Keratinocyte (primary cell): ENCODE measurements around the gene ATL1. TPM values are rescaled to one million over a fixed set of nuclear protein-coding genes. Genes with fewer than 3 reads are reported as not detected.

ENCODE experiments used
- DNase-seq: peaks from one replicate; pipeline ENCODE4 v3.0.0-alpha.2; 2011; ENCODE audit warnings: low read depth, missing footprints, low spot score
- FAIRE-seq: peaks from 2 replicates; lab custom pipeline; 2011; peaks lifted over from hg19 to GRCh38; lab: Jason Lieb, UNC
- H2AFZ ChIP-seq: 2 replicates; pipeline ENCODE4 v1.6.0; 2012; ENCODE audit warnings: low read length, control low read depth, inconsistent platforms; ENCODE audit not compliant: control insufficient read depth
- H3K27ac ChIP-seq: 2 replicates; pipeline ENCODE4 v1.5.1; 2011; ENCODE audit warnings: low read length; ENCODE audit not compliant: control insufficient read depth, insufficient read depth
- H3K27me3 ChIP-seq: 3 replicates; pipeline ENCODE4 v1.6.0; 2011; ENCODE audit warnings: low read length; ENCODE audit not compliant: control insufficient read depth, insufficient read depth; ENCODE audit errors: extremely low read depth
- H3K36me3 ChIP-seq, 2 experiments: 2 replicates in 1 of 2; 3 replicates in 1 of 2; pipeline ENCODE4 v1.5.1; 2011; ENCODE audit warnings: low read length in 2 of 2, mild to moderate bottlenecking in 1 of 2; ENCODE audit not compliant: control insufficient read depth in 2 of 2, insufficient read depth in 2 of 2; ENCODE audit errors: extremely low read depth in 1 of 2
- H3K4me1 ChIP-seq: 3 replicates; pipeline ENCODE4 v1.5.1; 2011; ENCODE audit warnings: low read length; ENCODE audit not compliant: control insufficient read depth, insufficient read depth; ENCODE audit errors: extremely low read depth
- H3K4me2 ChIP-seq: 3 replicates; pipeline ENCODE4 v1.6.0; 2011; ENCODE audit warnings: low read depth, low read length; ENCODE audit not compliant: control insufficient read depth, insufficient read depth; ENCODE audit errors: extremely low read depth
- H3K4me3 ChIP-seq, 3 experiments: fragments of 200-600 bp in 1 of 3; sonication (generic) in 1 of 3; 2 replicates in 2 of 3; 3 replicates in 1 of 3; pipeline ENCODE4 v1.5.1; 2011 to 2016; ENCODE audit warnings: low read length in 3 of 3, mild to moderate bottlenecking in 3 of 3, control low read depth in 2 of 3, inconsistent platforms in 1 of 3, low read depth in 1 of 3, mixed read lengths in 1 of 3, mixed run types in 1 of 3, moderate library complexity in 1 of 3; ENCODE audit not compliant: control insufficient read depth in 2 of 3, insufficient read depth in 2 of 3; ENCODE audit errors: extremely low read depth in 1 of 3
- H3K79me2 ChIP-seq: 2 replicates; pipeline ENCODE4 v1.6.0; 2012; ENCODE audit warnings: low read length; ENCODE audit not compliant: control insufficient read depth, insufficient read depth
- H3K9ac ChIP-seq: 3 replicates; pipeline ENCODE4 v1.6.0; 2011; ENCODE audit warnings: low read length; ENCODE audit not compliant: control insufficient read depth, insufficient read depth; ENCODE audit errors: extremely low read depth
- H3K9me1 ChIP-seq: 3 replicates; pipeline ENCODE4 v1.6.0; 2011; ENCODE audit warnings: low read length; ENCODE audit not compliant: control insufficient read depth, insufficient read depth; ENCODE audit errors: extremely low read depth
- H3K9me3 ChIP-seq: 2 replicates; pipeline ENCODE4 v1.5.1; 2012; ENCODE audit warnings: low read depth, low read length; ENCODE audit not compliant: control insufficient read depth
- H4K20me1 ChIP-seq: 3 replicates; pipeline ENCODE4 v1.6.0; 2011; ENCODE audit warnings: low read length; ENCODE audit not compliant: control insufficient read depth, insufficient read depth; ENCODE audit errors: extremely low read depth
- CTCF ChIP-seq, 3 experiments: IDR thresholded peaks in 1 of 3; conservative IDR thresholded peaks in 1 of 3; optimal IDR thresholded peaks in 1 of 3; 2 replicates in 2 of 3; 3 replicates in 1 of 3; pipeline versions ENCODE3 to v1.5.1; 2011; ENCODE audit warnings: low read length in 3 of 3, mild to moderate bottlenecking in 3 of 3, moderate library complexity in 2 of 3, control low read depth in 1 of 3, inconsistent platforms in 1 of 3; ENCODE audit not compliant: insufficient read depth in 2 of 3; ENCODE audit errors: extremely low read depth in 1 of 3
- EZH2 ChIP-seq: IDR thresholded peaks from one replicate; pipeline ENCODE4 v1.6.1; 2012; ENCODE audit warnings: inconsistent platforms, mild to moderate bottlenecking, low read length, moderate library complexity
- dilution Hi-C: fragments of 300-500 bp; cut with MboI; formaldehyde crosslinking; loops from one replicate; pipeline ENCODE4 v1.7.0; 2020; ENCODE audit warnings: low sequenced_read_pairs; ENCODE audit not compliant: extremely low pct_ligation_motif_present
- polyA plus RNA-seq, 5 experiments: library from polyadenylated mRNA; depleted of rRNA in 3 of 5; stranded (reverse) in 3 of 5; stranded (forward) in 1 of 5; unstranded in 1 of 5; fragments of >200 nt; gene quantifications; 1 replicate in 1 of 5; 2 replicates in 3 of 5; 3 replicates in 1 of 5; pipeline versions ENCODE4 v1.2.1 to v1.2.3, GENCODE V29; 2011 to 2012; ENCODE audit warnings: missing spikeins in 2 of 5, low read depth in 1 of 5, low replicate concordance in 1 of 5

Gene ATL1
- polyA plus RNA-seq, 1 donor (not counting 4 experiments of a cell fraction or from before 2014, with no cell fraction given): 3.6 TPM

GRCh38 chr14:50633954-50634353 lies 74.0 kb downstream of the ATL1 start:
- no peak for FAIRE-seq
- peaks cover 10% of the 10 kb centered on the region for H3K79me2 ChIP-seq
- no peaks in the 10 kb centered on the region for H3K4me1 ChIP-seq
- no peak overlapping the region for H3K4me3 ChIP-seq
- H4K20me1 ChIP-seq: no peaks in the 10 kb centered on the region
- DNase-seq: no peak
- dilution Hi-C loops: no loop called here
- no peak overlapping the region for H3K27ac ChIP-seq
- H2AFZ ChIP-seq: no peak overlapping the region
- TF ChIP-seq EZH2: no peak
- TF ChIP-seq CTCF (optimal IDR thresholded peaks at IDR 0.05 in 1 of 3, IDR thresholded peaks at IDR 0.05 in 1 of 3, conservative IDR thresholded peaks at IDR 0.05 in 1 of 3; ENCODE audit: extremely low read depth in 1 of 3, insufficient read depth in 2 of 3, low read length in 3 of 3): no peak
- peaks cover 10 to 18% of the 10 kb centered on the region in 2 experiments for H3K36me3 ChIP-seq
- no peak overlapping the region for H3K9ac ChIP-seq
- no peaks in the 10 kb centered on the region for H3K9me3 ChIP-seq
- H3K9me1 ChIP-seq: no peaks in the 10 kb centered on the region
- H3K27me3 ChIP-seq: no peaks in the 10 kb centered on the region
- no peak overlapping the region for H3K4me2 ChIP-seq

GRCh38 chr14:50635141-50635540 lies 75.2 kb downstream of the ATL1 start:
- no peak overlapping the region for H2AFZ ChIP-seq
- no peak overlapping the region for H3K4me2 ChIP-seq
- H3K4me3 ChIP-seq: no peak overlapping the region
- H3K27ac ChIP-seq: no peak overlapping the region
- H3K27me3 ChIP-seq: no peaks in the 10 kb centered on the region
- H3K9me1 ChIP-seq: no peaks in the 10 kb centered on the region
- H3K79me2 ChIP-seq: peaks cover 12% of the 10 kb centered on the region
- DNase-seq: no peak
- no peaks in the 10 kb centered on the region for H3K4me1 ChIP-seq
- no peak overlapping the region for H3K9ac ChIP-seq
- FAIRE-seq: no peak
- TF ChIP-seq CTCF (optimal IDR thresholded peaks at IDR 0.05 in 1 of 3, IDR thresholded peaks at IDR 0.05 in 1 of 3, conservative IDR thresholded peaks at IDR 0.05 in 1 of 3; ENCODE audit: extremely low read depth in 1 of 3, insufficient read depth in 2 of 3, low read length in 3 of 3): no peak
- TF ChIP-seq EZH2: no peak
- no peaks in the 10 kb centered on the region for H3K9me3 ChIP-seq
- peaks cover 12 to 24% of the 10 kb centered on the region in 2 experiments for H3K36me3 ChIP-seq
- H4K20me1 ChIP-seq: no peaks in the 10 kb centered on the region
- dilution Hi-C loops: no loop called here
